Gastroesophageal sphincter (tissue), 3 donors: ENCODE measurements around the gene TBC1D14.

ENCODE experiments used
- POLR2A ChIP-seq, 2 donors: fragments of 450-650 bp; IDR thresholded peaks; one replicate each; pipeline ENCODE4 v1.6.1; 2017; ENCODE audit warnings: antibody characterized with exemption in 2 of 2, mild to moderate bottlenecking in 2 of 2, moderate library complexity in 1 of 2
- TF ChIP-seq, protein P1 (sequence below), 4 experiments: fragments of 200-600 bp in 2 of 4; fragments of 450-650 bp in 2 of 4; sonication (generic) in 1 of 4; IDR thresholded peaks; one replicate each; pipeline ENCODE4 v1.5.1; 2017 to 2019; ENCODE audit warnings: antibody characterized with exemption in 4 of 4, mild to moderate bottlenecking in 2 of 4, moderate library complexity in 2 of 4

- TF ChIP-seq, protein P1, sequence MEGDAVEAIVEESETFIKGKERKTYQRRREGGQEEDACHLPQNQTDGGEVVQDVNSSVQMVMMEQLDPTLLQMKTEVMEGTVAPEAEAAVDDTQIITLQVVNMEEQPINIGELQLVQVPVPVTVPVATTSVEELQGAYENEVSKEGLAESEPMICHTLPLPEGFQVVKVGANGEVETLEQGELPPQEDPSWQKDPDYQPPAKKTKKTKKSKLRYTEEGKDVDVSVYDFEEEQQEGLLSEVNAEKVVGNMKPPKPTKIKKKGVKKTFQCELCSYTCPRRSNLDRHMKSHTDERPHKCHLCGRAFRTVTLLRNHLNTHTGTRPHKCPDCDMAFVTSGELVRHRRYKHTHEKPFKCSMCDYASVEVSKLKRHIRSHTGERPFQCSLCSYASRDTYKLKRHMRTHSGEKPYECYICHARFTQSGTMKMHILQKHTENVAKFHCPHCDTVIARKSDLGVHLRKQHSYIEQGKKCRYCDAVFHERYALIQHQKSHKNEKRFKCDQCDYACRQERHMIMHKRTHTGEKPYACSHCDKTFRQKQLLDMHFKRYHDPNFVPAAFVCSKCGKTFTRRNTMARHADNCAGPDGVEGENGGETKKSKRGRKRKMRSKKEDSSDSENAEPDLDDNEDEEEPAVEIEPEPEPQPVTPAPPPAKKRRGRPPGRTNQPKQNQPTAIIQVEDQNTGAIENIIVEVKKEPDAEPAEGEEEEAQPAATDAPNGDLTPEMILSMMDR (IDR thresholded peaks at IDR 0.05): no peak
- no peak for TF ChIP-seq POLR2A (IDR thresholded peaks at IDR 0.05)
Observed at GRCh38 chr4:7044137-7044930, 134.7 kb downstream of the TBC1D14 start.
